GM12878 (cell line): ENCODE measurements around the gene CCBE1.

Source experiments
- EZH2 ChIP-seq: IDR thresholded peaks from 2 replicates; pipeline ENCODE4 v1.6.1; 2012; ENCODE audit warnings: low read depth, mild to moderate bottlenecking, control low read depth, inconsistent platforms, low read length, borderline replicate concordance; ENCODE audit not compliant: control insufficient read depth
- LARP7 ChIP-seq: fragments of 450-650 bp; IDR thresholded peaks from 2 replicates; pipeline ENCODE4 v1.6.1; 2017; ENCODE audit warnings: mild to moderate bottlenecking
- NR2F1 ChIP-seq: fragments of 450-650 bp; conservative IDR thresholded peaks from 2 replicates; pipeline ENCODE4 v1.6.1; 2017; ENCODE audit warnings: mild to moderate bottlenecking
- PAX8 ChIP-seq: fragments of 450-650 bp; IDR thresholded peaks from 2 replicates; pipeline ENCODE4 v1.6.1; 2017; ENCODE audit warnings: mild to moderate bottlenecking, moderate library complexity
- TAF1 ChIP-seq: IDR thresholded peaks from 2 replicates; pipeline ENCODE4 v1.6.1; 2011; ENCODE audit warnings: mild to moderate bottlenecking, low read depth, low read length, borderline replicate concordance
- YY1 ChIP-seq: IDR thresholded peaks from 2 replicates; pipeline ENCODE4 v1.6.1; 2011; ENCODE audit warnings: low read depth, mild to moderate bottlenecking, low read length
- TF ChIP-seq, protein P1 (sequence below), 3 experiments: IDR thresholded peaks in 2 of 3; conservative IDR thresholded peaks in 1 of 3; 2 replicates each; pipeline ENCODE4 v1.5.1; 2011; ENCODE audit warnings: low read depth in 3 of 3, low read length in 3 of 3, mild to moderate bottlenecking in 3 of 3, control low read depth in 2 of 3, moderate library complexity in 2 of 3, inconsistent platforms in 1 of 3, mixed read lengths in 1 of 3; ENCODE audit not compliant: control insufficient read depth in 2 of 3, insufficient read depth in 1 of 3; ENCODE audit errors: extremely low read depth in 1 of 3
- TF ChIP-seq, protein P2 (sequence below): fragments of 450-650 bp; IDR thresholded peaks from 2 replicates; pipeline ENCODE4 v1.6.1; 2016; ENCODE audit warnings: mild to moderate bottlenecking, moderate library complexity, borderline replicate concordance

DNA sequence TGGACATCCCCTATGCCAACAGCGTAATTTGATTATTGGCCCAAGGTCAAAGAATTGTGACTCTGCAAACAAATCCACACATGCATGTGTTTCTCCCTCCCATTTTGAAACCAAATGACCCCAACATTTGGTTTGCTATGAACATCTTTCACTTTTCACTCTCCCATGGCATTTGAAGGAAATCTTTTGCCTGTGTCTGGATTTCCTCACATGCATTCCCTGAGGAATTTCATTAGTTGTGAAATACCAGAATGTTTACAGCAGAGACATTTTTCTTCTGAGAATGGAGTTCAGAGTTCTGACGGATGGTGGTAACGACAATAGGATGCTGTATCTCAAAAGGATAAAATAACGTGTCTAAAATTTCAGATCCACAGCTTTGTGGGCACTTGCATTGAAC, 277.8 kb downstream of the CCBE1 start:
- no peak for TF ChIP-seq YY1
- TF ChIP-seq, protein P1, sequence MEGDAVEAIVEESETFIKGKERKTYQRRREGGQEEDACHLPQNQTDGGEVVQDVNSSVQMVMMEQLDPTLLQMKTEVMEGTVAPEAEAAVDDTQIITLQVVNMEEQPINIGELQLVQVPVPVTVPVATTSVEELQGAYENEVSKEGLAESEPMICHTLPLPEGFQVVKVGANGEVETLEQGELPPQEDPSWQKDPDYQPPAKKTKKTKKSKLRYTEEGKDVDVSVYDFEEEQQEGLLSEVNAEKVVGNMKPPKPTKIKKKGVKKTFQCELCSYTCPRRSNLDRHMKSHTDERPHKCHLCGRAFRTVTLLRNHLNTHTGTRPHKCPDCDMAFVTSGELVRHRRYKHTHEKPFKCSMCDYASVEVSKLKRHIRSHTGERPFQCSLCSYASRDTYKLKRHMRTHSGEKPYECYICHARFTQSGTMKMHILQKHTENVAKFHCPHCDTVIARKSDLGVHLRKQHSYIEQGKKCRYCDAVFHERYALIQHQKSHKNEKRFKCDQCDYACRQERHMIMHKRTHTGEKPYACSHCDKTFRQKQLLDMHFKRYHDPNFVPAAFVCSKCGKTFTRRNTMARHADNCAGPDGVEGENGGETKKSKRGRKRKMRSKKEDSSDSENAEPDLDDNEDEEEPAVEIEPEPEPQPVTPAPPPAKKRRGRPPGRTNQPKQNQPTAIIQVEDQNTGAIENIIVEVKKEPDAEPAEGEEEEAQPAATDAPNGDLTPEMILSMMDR (IDR thresholded peaks at IDR 0.05 in 2 of 3, conservative IDR thresholded peaks at IDR 0.05 in 1 of 3; ENCODE audit: control insufficient read depth in 2 of 3, extremely low read depth in 1 of 3, insufficient read depth in 1 of 3, low read depth in 3 of 3, low read length in 3 of 3) = no peak
- TF ChIP-seq, protein P2, sequence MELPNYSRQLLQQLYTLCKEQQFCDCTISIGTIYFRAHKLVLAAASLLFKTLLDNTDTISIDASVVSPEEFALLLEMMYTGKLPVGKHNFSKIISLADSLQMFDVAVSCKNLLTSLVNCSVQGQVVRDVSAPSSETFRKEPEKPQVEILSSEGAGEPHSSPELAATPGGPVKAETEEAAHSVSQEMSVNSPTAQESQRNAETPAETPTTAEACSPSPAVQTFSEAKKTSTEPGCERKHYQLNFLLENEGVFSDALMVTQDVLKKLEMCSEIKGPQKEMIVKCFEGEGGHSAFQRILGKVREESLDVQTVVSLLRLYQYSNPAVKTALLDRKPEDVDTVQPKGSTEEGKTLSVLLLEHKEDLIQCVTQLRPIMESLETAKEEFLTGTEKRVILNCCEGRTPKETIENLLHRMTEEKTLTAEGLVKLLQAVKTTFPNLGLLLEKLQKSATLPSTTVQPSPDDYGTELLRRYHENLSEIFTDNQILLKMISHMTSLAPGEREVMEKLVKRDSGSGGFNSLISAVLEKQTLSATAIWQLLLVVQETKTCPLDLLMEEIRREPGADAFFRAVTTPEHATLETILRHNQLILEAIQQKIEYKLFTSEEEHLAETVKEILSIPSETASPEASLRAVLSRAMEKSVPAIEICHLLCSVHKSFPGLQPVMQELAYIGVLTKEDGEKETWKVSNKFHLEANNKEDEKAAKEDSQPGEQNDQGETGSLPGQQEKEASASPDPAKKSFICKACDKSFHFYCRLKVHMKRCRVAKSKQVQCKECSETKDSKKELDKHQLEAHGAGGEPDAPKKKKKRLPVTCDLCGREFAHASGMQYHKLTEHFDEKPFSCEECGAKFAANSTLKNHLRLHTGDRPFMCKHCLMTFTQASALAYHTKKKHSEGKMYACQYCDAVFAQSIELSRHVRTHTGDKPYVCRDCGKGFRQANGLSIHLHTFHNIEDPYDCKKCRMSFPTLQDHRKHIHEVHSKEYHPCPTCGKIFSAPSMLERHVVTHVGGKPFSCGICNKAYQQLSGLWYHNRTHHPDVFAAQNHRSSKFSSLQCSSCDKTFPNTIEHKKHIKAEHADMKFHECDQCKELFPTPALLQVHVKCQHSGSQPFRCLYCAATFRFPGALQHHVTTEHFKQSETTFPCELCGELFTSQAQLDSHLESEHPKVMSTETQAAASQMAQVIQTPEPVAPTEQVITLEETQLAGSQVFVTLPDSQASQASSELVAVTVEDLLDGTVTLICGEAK = no peak
- no peak for TF ChIP-seq NR2F1
- TF ChIP-seq PAX8 = no peak
- TF ChIP-seq LARP7 = no peak
- no peak for TF ChIP-seq TAF1
- TF ChIP-seq EZH2 = no peak
